Measurements from ENCODE around the gene REXO2. TPM values are rescaled to one million over a fixed set of nuclear protein-coding genes. Genes with fewer than 3 reads are reported as not detected.

REXO2 gene
- total RNA-seq = 127 and 169 TPM in 2 replicates

- DNase-seq = peak; percentile 97
These were observed at the start of gene REXO2 for GRCh38 chr11:114439229-114440120. TSS of gene REXO2 (plus strand) at chr11:114439467. CDS start at chr11:114439529, 62 bp downstream.

DNA sequence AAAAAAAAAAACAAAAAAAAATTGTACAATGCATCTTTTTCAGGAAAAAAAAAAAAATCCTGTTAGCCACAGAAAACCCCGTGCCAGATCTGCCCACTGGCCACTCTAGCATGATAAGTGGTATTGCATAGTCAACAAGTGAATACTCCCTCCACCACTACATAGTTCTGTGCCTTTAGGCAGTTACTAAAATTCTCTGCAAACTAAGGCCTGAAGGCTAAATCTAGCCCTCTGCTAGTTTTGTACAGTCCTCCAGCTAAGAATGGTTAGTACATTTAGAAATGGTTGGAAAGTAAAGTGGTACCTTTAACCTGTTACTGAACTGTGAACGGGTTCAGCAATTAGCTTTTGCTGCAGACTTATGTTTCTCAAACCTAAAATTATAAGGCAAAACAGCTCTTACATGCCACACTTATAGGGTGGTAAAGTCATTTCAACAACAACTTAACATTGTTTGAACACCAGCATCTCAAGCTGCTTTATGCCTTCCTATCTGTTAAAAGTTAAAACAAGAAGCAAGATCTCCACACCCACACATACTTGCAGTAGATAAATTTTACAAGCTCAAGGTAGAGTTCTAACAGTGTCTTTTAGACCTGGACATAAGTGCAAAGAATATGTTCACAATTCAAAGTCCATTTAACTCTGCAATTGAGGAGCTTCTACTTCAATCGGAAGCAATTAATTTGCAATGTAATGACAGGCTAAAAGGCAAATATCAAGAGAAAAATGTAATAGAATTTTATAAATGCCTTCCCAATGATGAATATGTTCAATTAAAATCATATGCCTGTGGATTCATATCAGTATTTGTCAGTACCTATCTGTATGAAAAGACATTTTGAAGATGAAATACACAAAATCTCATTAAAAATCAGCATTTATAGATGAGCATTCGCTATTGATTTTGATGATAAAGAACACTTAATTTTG lies 46.3 kb upstream of the REXO2 start:
- DNase-seq = no peak

GRCh38 chr11:114395736-114396135 lies 43.5 kb upstream of the REXO2 start:
- DNase-seq = peak; percentile 26

DNA sequence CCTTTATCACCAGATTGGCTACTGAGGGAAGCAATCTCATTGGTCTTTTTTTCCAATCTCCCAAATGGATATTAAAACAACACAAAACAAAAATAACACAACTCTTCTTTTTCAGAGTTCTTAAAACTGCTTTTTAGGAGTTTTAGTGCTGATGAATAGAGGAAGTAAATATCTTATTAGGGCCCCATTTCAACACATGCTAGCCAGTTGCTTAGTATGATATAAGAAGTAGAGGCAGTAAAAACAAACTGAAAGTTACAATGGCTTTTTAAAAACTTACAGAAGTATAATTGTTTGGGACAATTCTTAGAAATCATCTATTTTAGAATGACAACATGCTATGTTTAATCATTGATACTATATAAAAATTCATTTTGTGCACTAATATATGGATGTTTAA lies 42.4 kb upstream of the REXO2 start:
- DNase-seq = no peak

GRCh38 chr11:114397349-114397982 lies 41.8 kb upstream of the REXO2 start:
- no peak for DNase-seq

- DNase-seq = no peak
These were observed 40.9 kb upstream of the REXO2 start for GRCh38 chr11:114398303-114398920.

GRCh38 chr11:114399490-114400215 lies 39.6 kb upstream of the REXO2 start:
- no peak for DNase-seq

DNA sequence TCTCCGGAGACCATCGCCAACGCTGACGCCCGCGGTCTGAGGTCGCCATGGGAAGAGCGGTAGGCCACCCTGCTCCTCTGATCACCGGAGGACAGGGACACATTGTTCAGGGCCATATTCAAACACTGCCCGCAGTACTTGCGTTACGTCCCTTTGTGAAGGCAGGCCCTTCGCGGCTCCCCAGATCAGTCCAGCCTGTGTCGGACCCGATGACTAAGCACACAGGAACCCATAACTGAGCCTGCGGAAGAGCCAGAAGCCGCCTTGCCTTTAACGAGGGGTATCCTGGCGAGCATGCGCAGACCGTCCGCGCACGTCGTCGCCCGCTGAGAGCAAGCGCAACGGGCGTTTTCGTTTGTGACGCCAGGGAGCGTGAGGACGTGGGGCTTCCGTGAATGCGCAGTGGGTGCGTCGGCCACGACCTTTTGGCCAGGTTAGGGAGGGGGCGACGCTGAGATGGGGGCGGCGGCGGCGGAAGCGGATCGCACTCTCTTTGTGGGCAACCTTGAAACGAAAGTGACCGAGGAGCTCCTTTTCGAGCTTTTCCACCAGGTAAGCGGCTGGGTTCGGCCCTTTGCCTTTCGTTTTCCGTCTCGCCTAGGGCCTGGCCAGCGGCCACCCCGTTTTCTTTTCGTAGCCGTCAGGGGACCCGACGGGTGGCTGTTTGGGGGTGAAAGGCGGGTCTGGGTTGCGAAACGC lies 38.9 kb upstream of the REXO2 start, which contains the start of the genes C11orf71 and RBM7:
Gene C11orf71, minus strand, starts transcription at position 296 of the 699 bp plus-strand sequence. Its CDS starts 180 bp downstream, at position 116.
Gene RBM7, plus strand, starts transcription at position 451 of the 699 bp plus-strand sequence. Its CDS starts 6 bp downstream, at position 457.
- peak; percentile 99 for DNase-seq

DNA sequence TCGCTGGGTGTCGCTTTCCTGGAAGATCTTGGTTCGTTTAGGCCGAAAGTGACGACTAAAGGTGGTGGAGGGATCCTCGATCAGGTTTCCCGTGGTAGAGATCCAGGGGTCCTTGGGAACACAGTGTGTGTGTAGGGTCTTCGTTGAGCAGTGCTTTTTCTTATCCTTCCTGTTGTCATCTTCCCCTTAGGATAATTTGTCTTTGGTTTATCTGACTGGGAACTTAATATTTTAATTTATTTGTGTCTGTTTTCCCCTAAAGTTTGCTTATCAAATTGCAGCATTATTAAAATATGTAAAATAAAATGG lies 38.4 kb upstream of the REXO2 start:
- DNase-seq = no peak

GRCh38 chr11:114401311-114401710 lies 38.0 kb upstream of the REXO2 start:
- DNase-seq = peak; percentile 27

DNA sequence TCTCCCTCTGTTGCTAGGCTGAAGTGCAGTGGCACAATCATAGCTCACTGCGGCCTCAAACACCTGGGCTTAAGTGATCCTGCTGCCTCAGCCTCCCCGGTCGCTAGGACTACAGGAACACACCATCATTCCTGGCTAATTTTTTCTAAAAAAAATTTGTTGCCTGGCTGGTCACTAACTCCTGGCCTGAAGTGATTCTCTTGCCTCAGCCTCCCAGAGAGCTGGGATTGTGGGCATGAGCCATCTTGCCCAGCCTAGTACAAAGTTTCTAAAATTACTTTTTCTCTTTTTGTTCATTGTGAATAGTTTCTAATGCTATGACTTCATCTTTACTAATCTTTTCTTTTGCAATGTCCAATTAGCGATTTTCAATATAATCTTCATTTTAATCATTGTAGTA lies 26.3 kb upstream of the REXO2 start:
- no peak for DNase-seq

DNA sequence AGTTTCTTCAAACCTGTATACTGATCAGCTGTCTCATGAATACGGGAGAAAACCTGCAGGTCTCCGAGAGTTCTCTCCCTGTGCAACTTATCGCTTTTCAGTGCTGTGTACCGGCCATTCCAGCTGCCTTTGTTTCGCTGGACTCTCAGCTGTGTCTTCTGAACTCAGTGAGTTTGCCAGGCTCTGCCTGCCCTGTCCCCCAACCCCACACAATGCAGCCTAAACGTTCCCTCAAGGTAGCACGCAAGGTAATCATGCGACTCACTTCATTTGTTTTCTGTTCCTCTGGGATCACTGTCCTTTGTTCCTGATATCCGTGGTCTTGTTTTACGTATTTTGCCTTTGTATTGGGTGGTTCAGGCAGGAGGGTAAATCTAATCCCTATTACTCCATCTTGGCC lies 25.3 kb upstream of the REXO2 start:
- DNase-seq = no peak

GRCh38 chr11:114416441-114416961 lies 22.8 kb upstream of the REXO2 start:
- DNase-seq = no peak

GRCh38 chr11:114426280-114426679 lies 13.0 kb upstream of the REXO2 start:
- DNase-seq = no peak

DNA sequence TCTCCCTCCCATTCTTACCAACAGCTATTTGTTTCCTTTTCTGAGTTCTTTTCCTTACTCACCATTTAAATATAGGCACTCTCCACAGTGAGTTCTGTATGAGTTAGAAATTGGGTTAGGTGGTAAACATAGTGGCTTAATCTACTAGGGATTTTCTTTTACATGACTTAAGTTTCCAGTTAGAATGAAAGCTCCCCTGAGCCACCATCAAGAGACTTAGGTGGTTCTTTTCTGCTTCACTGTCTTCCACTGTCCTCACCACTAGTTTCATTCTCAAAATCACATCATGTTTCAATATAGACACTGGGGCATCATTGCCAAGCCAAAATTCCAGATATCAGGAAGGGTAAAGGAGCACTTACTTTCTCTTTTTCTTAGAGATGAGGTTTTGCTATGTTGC lies 9.0 kb upstream of the REXO2 start:
- no peak for DNase-seq

DNA sequence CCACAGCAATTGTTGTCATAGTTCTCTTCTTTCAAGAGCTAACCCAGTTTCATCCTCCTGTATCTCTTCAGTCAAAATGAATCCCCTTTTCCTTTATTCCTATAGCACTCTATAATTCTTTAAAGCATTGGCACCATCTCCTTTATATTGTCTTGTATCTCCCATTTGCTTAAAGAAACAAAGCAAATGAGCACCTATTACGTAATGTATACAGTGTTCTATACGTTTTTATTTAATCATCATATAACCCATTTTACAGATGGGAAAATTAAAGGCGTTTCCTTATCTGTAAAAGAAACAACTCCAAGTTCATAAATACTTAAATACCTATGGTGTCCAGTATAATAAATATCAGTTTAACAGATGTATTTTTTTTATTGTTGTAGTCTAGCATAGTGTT lies 6.4 kb upstream of the REXO2 start:
- DNase-seq = no peak

DNA sequence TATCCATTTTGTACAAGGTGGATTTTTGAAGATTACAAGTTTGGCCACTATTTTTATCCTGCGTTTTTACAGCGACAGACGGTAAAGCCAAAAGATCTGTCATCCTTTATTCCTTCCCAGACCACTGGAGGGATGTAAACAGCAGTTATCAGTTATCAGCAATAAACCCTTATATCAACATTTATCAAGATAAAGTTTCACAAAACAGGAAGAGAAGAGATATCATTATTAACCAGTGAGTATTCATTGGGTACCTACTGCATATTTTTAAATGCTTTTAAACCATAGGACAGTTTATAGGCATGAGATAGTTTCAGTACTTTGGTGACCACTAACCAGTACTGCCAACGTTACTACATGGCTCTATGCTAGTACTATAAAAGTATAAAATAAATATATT lies 5.9 kb upstream of the REXO2 start:
- DNase-seq = no peak

GRCh38 chr11:114438303-114438702 lies 964 bp upstream of the REXO2 start:
- DNase-seq = peak; percentile 28

- no peak for DNase-seq
These were observed 1.0 kb downstream of the REXO2 start for GRCh38 chr11:114440121-114440860.

Data from dermis blood vessel endothelial cell (primary cell).